SK-N-DZ (cell line): ENCODE results near the gene ENTR1.

Source experiments
- DNase-seq: peaks from one replicate; pipeline ENCODE4 v3.0.0-alpha.2; 2015; ENCODE audit warnings: low spot score

The ENTR1 gene

GRCh38 chr9:136397643-136398042, 12.8 kb downstream of the ENTR1 start:
- no peak for DNase-seq

GRCh38 chr9:136396219-136396515, 14.2 kb downstream of the ENTR1 start:
- no peak for DNase-seq

GRCh38 chr9:136395345-136396218, 14.8 kb downstream of the ENTR1 start:
- no peak for DNase-seq

- DNase-seq, result no peak
Measured at GRCh38 chr9:136395020-136395340, 15.4 kb downstream of the ENTR1 start.

GRCh38 chr9:136394312-136395019, 15.9 kb downstream of the ENTR1 start:
- DNase-seq, result no peak

- DNase-seq, result no peak
Measured at GRCh38 chr9:136393531-136393930, 16.9 kb downstream of the ENTR1 start.

- no peak for DNase-seq
Measured at GRCh38 chr9:136392538-136393449, 17.6 kb downstream of the ENTR1 start.

- DNase-seq, result no peak
Measured at GRCh38 chr9:136391737-136392537, 18.5 kb downstream of the ENTR1 start.

GRCh38 chr9:136389396-136389795, 21.0 kb downstream of the ENTR1 start:
- no peak for DNase-seq

- no peak for DNase-seq
Measured at GRCh38 chr9:136387217-136387616, 23.2 kb downstream of the ENTR1 start.

- no peak for DNase-seq
Measured at GRCh38 chr9:136386018-136386417, 24.4 kb downstream of the ENTR1 start.

GRCh38 chr9:136385015-136385414, 25.4 kb downstream of the ENTR1 start:
- no peak for DNase-seq

GRCh38 chr9:136383436-136383835, 27.0 kb downstream of the ENTR1 start:
- no peak for DNase-seq

GRCh38 chr9:136381966-136382513, 28.4 kb downstream of the ENTR1 start:
- no peak for DNase-seq

- no peak for DNase-seq
Measured at GRCh38 chr9:136381311-136381710, 29.1 kb downstream of the ENTR1 start.

- no peak for DNase-seq
Measured at GRCh38 chr9:136380381-136380780, 30.0 kb downstream of the ENTR1 start.

GRCh38 chr9:136379891-136380290, 30.5 kb downstream of the ENTR1 start:
- DNase-seq, result no peak

GRCh38 chr9:136379401-136379800, 31.0 kb downstream of the ENTR1 start:
- no peak for DNase-seq

GRCh38 chr9:136379003-136379287, 31.5 kb downstream of the ENTR1 start:
- no peak for DNase-seq

GRCh38 chr9:136378170-136379002, 32.0 kb downstream of the ENTR1 start:
- no peak for DNase-seq
